LNCaP clone FGC (cell line): ENCODE data around the gene MCEE.
A peak's percentile ranks its signal among the peaks of the same experiment; 100 is the strongest.
"Not testable (repeated sequence)": the region's sequence is repeated elsewhere in the genome, so short reads cannot be mapped to it uniquely, and the experiment has no call there.

Experiments used
- DNase-seq: peaks from one replicate; pipeline ENCODE4 v3.0.0-alpha.2; 2011; ENCODE audit warnings: low read depth
- H3K4me3 ChIP-seq: 2 replicates; pipeline ENCODE4 v1.5.1; 2011; ENCODE audit warnings: mild to moderate bottlenecking, low read depth, low read length, control low read depth
- CTCF ChIP-seq: IDR thresholded peaks from 2 replicates; pipeline ENCODE4 v1.5.1; 2012; ENCODE audit warnings: mild to moderate bottlenecking; ENCODE audit not compliant: control insufficient read depth, insufficient read depth; ENCODE audit errors: extremely low read depth

The MCEE gene

DNA sequence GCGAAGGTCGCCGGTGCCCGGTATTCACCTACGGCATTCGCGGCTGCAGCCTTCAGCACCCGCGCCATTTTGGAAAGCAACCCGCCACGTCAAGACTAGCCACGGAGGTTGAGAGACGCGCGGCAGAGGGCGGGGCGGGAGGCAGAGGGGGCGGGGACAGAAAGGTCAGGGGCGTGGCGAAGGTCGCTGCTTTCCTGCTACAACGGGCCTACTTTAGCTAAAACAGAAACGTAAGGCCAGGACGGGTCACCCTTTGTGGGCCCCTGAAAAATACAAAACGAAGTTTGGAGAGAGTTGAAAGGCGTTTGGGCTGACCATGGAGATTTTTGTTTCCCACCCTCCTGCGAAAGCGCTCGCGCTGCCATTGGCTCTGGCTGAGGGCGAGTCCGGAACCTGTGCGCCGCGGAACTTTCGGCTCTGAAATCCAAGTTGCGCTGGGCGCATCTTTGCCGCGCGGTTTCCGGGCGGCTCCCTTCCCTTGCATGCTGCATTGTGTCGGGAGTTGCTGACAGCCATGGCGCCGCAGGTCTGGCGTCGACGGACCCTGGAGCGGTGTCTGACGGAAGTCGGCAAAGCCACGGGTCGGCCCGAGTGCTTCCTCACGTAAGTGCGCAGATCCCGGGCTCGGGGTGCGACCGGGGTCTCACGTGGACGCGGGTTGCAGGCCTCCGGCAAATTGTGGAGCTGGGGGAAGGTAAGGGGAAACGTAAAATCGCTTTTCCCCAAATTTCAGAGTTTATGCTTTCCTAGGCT, at the start of gene MCEE, which contains the start of gene MPHOSPH10:
MCEE (minus strand) TSS at position 78 of the 753 bp plus-strand sequence; CDS start at position 68, 10 bp downstream.
MPHOSPH10 (plus strand) TSS at position 483 of the 753 bp plus-strand sequence; CDS start at position 515, 32 bp downstream.
- no peak for TF ChIP-seq CTCF
- H3K4me3 ChIP-seq = peak within 1 kb of the TSS; percentile 72
- DNase-seq = peak; percentile 47

- H3K4me3 ChIP-seq, DNase-seq: not testable (repeated sequence)
These were observed 48.8 kb upstream of the MCEE start for GRCh38 chr2:71178836-71179235.

GRCh38 chr2:71174207-71174606, 44.2 kb upstream of the MCEE start:
- no peak for DNase-seq
- no peak for TF ChIP-seq CTCF

DNA sequence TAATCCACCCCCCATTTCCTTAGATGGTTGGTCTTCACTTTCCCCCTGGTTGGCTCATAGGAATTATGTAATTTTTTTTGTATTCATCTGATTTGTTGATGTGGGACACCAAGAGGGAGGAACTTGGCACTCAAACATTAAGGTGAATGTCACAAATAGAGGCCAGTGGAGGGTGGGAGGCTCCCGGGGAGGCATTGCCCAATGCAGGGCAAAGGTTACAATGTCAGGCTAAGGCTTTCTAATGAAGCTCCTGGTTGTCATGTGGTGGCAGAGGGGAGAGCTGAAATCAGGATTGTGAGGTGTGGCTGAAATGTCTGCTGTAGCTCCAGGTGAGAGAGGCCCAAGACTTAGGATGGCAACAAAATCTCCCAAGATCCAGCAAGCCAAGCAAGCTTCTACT, 43.1 kb upstream of the MCEE start:
- TF ChIP-seq CTCF = no peak
- no peak for DNase-seq
- no peak overlapping the region for H3K4me3 ChIP-seq

More at GRCh38 chr2:71174207-71174606, 44.2 kb upstream of the MCEE start:
- no peak overlapping the region for H3K4me3 ChIP-seq

DNA sequence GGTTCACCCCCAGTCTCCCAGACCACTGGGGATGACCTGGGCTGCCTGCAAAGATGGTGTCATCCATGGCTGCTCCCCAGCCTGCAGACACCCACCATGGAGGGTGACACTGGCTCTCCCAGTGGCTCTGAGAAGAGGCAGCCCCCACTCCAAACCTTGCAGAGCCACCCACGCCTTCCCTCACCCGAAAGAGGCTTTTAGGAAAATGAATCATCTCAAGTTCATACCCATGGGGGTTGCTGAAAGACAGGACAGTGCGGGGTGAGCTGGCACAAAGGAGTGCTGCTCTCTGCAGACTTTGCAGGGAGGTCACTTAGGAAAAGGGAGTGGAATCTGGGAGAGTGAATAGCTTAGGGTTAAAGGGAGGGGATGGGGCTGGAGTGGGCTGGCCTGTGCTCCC, 36.8 kb upstream of the MCEE start:
- no peak for TF ChIP-seq CTCF
- H3K4me3 ChIP-seq = no peak overlapping the region
- DNase-seq = no peak

GRCh38 chr2:71157124-71157793, 27.2 kb upstream of the MCEE start:
- no peak for DNase-seq
- peak; percentile 58 for TF ChIP-seq CTCF

DNA sequence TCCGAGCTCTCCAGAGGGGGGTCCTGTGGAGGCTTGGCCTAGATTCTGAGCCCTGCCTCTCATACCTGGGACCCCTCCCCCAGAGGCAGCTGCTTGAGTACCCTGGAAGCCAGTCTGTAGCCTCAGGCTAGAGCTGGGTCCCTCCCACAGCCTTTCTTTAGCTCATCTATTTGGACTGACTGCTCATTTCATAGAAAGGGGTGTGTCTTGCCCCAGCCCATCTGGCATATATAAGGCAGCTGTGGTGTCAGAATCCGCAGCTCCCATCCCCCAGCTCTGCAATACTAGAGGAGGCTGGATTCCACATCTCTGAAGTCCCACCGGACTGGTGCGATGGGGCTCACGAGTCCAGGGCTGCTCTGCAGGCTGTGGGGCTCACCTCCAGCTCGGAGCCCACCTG, 26.5 kb upstream of the MCEE start:
- no peak for DNase-seq
- TF ChIP-seq CTCF = no peak
- H3K4me3 ChIP-seq = no peak overlapping the region

More at GRCh38 chr2:71157124-71157793, 27.2 kb upstream of the MCEE start:
- no peak overlapping the region for H3K4me3 ChIP-seq
